GM21576 (cell line): ENCODE data around the gene UFM1.
"Not testable (repeated sequence)": the region's sequence is repeated elsewhere in the genome, so short reads cannot be mapped to it uniquely, and the experiment has no call there.

Experiments
- ATAC-seq: cut with Tn5 transposase; IDR thresholded peaks from one replicate; pipeline ENCODE4 v1.9.1; 2021; ENCODE audit warnings: mild to moderate bottlenecking, moderate library complexity; ENCODE audit not compliant: unreplicated experiment

Gene UFM1

GRCh38 chr13:38363746-38364145, 14.1 kb downstream of the UFM1 start:
- ATAC-seq, result not testable (repeated sequence)

DNA sequence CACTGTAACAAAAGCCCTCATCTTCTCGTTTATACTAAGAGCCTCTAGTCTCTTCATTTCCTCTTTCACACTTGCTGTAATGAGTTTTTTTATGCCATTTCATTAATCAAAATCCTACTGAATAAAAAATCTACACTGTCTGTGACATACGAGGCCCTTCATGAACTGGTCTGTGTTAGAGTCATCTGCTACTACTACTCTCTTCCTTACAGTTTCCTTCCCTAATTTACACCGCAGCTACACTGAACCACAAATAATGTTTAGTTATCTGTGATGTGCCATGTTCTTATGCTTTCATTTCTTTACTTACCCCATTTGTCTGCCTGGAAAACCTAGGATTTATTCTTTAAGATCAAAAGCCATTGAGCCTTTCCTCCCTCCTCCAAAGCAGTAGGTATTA, 16.0 kb downstream of the UFM1 start:
- no peak for ATAC-seq

DNA sequence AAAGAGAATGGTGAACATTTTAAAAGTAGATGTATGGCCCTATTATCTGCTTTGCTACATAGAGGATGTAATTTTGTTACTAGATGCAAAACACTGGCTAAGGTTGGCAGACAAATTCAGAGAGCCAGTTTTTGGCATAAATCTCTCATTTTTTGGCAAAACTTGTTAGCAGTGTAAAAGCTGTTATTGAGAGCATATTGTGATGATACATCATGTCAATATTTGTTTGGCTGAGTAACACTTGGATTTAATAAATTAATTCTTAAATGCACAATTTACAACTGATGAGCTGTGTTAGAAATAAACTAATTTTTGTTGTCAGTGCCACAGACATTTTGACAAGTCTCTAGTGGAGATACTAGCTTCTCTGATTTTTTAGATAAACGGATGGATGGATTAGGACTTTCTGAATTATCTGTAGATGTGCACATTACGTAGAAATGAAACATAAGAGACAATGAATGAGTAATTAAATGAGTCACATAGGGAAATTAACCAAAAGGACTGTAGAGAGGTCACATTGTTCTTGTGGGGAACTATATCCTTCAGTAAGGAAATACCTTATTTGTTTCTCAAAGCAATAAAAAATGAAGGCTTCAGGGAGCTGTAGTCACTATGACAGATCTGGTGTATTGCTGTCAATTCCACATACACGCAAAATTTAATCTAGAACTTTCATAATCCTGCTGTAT, 17.4 kb downstream of the UFM1 start:
- ATAC-seq, result no peak

- no peak for ATAC-seq
These were observed 19.4 kb downstream of the UFM1 start for GRCh38 chr13:38369058-38369457.

- not testable (repeated sequence) for ATAC-seq
These were observed 20.4 kb downstream of the UFM1 start for GRCh38 chr13:38370096-38370495.

GRCh38 chr13:38372820-38373383, 23.3 kb downstream of the UFM1 start:
- ATAC-seq, result no peak

DNA sequence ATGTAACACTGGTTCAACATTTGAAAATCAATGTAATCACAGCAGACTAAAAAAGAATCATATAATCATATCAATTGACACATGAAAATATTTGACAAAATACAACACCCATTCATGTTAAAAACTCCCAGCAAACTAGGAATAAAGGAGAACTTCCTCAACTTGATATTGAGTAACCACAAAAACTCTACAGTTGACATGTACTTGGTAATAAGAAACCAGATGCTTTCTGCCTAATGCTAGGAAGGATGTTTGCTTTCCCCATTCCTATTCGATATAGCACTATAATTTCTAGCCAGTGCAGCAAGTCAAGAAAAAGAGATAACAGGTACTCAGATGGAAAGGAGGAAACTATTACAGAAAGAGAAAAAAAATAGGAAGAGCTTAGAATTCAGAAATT, 26.9 kb downstream of the UFM1 start:
- no peak for ATAC-seq

- ATAC-seq, result no peak
These were observed 32.2 kb downstream of the UFM1 start for GRCh38 chr13:38381890-38382289.

- ATAC-seq, result no peak
These were observed 33.3 kb downstream of the UFM1 start for GRCh38 chr13:38382946-38383345.

DNA sequence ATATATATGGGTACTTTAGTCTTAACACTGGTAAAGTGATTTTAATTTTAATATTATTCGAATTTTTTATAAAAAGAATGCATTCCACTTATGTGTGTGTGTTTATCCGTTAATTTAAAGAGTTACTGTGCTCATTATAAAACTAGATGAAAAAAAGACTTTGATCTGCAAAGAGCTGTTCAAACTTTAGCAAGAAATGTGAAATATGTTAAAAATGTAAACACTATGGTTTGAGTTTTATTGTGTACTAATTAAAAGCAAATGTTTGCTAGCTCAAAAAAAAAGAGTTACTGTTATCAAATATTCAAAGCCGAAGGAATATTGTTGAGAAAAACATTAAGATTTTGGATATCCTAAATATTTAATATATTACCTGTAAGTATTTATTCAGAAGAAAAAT, 34.5 kb downstream of the UFM1 start:
- ATAC-seq, result no peak

DNA sequence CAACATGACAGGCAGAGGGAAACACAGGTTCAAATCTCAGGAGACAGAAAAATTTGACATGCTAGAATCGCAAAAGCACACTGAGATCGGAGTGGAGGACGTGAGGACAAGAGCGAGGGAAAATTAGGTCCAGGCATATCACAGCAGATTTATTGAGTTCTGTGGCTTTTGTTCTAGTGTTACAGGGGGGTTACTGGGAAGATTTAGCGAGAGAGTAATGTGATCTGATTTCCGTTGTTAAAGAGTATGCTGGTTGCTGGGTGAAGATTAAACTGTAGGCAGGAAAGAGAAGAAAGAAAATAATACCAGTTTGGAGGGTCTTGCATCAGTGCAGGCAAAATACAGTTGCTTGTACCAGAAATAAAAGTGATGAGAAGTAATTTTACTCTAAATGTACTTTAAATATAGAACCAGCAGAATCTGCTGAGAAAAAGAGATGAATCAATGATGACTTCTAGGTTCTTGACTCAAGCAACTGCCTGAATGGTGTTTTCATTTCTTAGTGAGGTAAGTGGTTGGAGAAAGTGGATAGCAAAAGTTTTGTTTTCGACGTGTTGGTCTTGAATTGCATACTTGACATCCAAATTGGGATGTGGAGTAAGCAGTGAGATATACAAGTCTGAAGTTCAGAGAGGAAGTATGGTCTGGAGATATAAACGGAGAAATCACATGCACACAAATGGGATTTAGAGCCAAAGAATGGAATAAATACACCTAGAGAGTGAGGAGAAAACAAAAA, 35.7 kb downstream of the UFM1 start:
- no peak for ATAC-seq

DNA sequence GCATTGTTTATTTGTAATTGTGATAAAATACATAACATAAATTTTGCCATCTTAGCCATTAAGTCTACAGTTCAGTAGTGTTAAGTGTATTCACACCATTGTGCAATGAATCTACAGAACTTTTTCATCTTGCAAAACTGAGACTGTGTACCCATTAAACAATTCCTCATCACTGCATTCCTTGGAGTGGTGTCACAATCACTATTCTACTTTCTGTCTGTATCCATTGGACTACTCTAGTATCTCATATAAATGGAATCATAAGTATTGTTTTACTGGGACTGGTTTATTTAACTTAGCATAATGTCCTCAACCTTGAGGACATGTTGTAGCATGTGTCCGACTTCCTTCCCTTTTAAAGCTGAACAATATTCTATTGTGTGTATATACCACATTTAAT, 36.8 kb downstream of the UFM1 start:
- no peak for ATAC-seq

GRCh38 chr13:38391341-38391740, 41.7 kb downstream of the UFM1 start:
- no peak for ATAC-seq

GRCh38 chr13:38394777-38395496, 45.3 kb downstream of the UFM1 start:
- no peak for ATAC-seq

- no peak for ATAC-seq
These were observed 45.8 kb downstream of the UFM1 start for GRCh38 chr13:38395497-38395788.

GRCh38 chr13:38398711-38399493, 49.3 kb downstream of the UFM1 start:
- ATAC-seq, result no peak

DNA sequence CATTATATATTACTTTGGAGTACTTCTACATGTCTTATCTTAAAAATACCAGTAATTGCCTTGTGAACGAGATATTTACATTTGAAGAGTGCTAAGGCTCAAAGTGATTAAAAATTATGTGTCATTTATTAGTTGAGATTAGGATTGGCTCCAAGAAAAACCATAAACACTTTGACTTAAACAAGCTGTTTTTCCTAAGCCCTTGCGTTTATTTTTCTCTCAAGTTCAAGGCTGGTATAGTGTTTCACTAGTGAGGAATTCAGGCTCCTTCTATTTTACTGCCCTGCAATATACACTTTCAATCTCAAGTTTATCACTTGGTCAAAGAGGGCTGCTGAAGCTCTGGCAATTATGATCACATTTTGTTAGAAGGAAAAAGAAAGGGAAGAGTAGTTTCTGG, 49.9 kb downstream of the UFM1 start:
- ATAC-seq, result no peak

- no peak for ATAC-seq
These were observed 51.6 kb downstream of the UFM1 start for GRCh38 chr13:38401276-38401675.

GRCh38 chr13:38405216-38405615, 55.6 kb downstream of the UFM1 start:
- ATAC-seq, result no peak

DNA sequence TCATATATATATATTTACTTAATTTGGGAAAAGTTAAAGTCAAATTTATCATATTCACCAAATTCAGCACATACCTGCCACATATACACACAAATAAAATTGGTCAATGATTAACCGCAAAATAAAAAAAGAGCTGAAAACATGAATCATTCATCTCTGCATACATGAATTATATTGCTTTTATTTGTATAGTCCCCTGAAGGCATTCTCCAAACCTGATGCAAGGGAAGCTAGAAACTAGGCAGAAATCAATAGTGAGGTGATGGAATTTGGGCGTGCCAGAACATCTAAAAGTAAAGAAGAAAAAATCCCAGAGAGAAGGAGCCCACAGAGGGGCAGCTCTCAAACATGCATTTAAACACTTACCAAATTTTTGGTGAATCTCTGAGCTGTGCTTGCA, 60.1 kb downstream of the UFM1 start:
- ATAC-seq, result no peak

GRCh38 chr13:38412266-38412665, 62.6 kb downstream of the UFM1 start:
- ATAC-seq, result no peak
